Measurements from ENCODE around the gene BTBD19. TPM values are rescaled to one million over a fixed set of nuclear protein-coding genes. Genes with fewer than 3 reads are reported as not detected.
"Not testable (repeated sequence)": the region's sequence is repeated elsewhere in the genome, so short reads cannot be mapped to it uniquely, and the experiment has no call there.

The BTBD19 gene
- total and polyA plus RNA-seq, 2 donors (not counting 1 experiment from before 2014, with no cell fraction given) = 5.0 to 8.7 TPM

DNA sequence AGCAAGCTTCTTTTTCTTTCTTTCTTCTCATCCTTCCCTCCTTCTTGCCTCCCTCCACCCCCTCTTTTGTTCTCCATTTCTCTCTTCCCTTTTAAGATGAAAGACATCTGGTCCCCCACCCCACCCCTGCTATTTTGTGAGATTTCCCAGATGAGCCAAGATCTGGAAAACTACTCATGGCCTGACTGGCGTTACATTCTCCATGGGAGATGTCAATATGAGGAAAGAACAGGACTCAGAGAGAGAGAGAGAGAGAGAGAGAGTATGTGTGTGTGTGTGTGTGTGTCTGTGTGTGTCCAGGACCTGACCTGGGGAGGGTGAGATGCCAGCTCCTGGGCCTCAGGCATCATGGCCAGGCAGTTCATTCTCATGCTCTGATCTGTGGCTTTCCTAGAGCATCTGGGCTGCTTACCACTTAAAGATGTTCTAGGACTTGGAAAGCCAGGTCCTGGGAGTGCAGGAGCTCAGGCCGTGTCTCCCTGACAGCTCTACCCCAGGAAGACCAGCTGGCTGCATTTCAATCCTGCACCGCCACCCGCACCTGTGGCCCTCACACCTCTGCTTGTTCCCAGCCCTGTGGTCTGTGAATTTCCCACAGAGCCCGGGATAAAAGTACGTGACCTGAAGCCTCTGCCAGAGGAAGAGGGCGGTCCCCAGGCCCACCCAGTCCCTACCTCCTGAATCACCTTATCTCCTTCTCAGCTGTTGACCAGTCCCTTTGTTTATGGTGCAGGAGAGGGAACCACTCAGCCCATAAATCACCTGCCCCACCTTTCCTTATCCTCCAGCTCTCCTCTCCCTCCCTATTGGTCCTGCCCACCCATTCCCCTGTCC lies 17.1 kb upstream of the BTBD19 start:
- no peaks in the 10 kb centered on the region for H4K20me1 ChIP-seq (ENCODE audit: control insufficient read depth, extremely low read depth, insufficient read depth, low read length)
- no peaks in the 10 kb centered on the region for H3K9me3 ChIP-seq (ENCODE audit: control insufficient read depth, insufficient read depth, low read depth, low read length)
- H2AFZ ChIP-seq (ENCODE audit: low read length) = no peak overlapping the region
- H3K9ac ChIP-seq (ENCODE audit: insufficient read depth, low read length) = no peak overlapping the region
- no peaks in the 10 kb centered on the region for H3K79me2 ChIP-seq (ENCODE audit: control insufficient read depth, insufficient read depth, low read length)
- no peaks in the 10 kb centered on the region for H3K36me3 ChIP-seq (ENCODE audit: control insufficient read depth, insufficient read depth, low read length)
- no peaks in the 10 kb centered on the region for H3K27me3 ChIP-seq (ENCODE audit: control insufficient read depth, insufficient read depth, low read length)
- DNase-seq (ENCODE audit: low read depth in 2 of 2) = no peak
- no peak for TF ChIP-seq EZH2 (IDR thresholded peaks at IDR 0.05; ENCODE audit: low read length, missing control alignments)
- TF ChIP-seq, protein P1, sequence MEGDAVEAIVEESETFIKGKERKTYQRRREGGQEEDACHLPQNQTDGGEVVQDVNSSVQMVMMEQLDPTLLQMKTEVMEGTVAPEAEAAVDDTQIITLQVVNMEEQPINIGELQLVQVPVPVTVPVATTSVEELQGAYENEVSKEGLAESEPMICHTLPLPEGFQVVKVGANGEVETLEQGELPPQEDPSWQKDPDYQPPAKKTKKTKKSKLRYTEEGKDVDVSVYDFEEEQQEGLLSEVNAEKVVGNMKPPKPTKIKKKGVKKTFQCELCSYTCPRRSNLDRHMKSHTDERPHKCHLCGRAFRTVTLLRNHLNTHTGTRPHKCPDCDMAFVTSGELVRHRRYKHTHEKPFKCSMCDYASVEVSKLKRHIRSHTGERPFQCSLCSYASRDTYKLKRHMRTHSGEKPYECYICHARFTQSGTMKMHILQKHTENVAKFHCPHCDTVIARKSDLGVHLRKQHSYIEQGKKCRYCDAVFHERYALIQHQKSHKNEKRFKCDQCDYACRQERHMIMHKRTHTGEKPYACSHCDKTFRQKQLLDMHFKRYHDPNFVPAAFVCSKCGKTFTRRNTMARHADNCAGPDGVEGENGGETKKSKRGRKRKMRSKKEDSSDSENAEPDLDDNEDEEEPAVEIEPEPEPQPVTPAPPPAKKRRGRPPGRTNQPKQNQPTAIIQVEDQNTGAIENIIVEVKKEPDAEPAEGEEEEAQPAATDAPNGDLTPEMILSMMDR (conservative IDR thresholded peaks at IDR 0.05 in 1 of 2, IDR thresholded peaks at IDR 0.05 in 1 of 2; ENCODE audit: low read depth in 1 of 2, low read length in 2 of 2) = no peak
- no peak overlapping the region for H3K4me2 ChIP-seq (ENCODE audit: extremely low read depth, insufficient read depth, low read length)
- H3K4me1 ChIP-seq (ENCODE audit: control insufficient read depth, extremely low read depth, insufficient read depth, low read length) = no peaks in the 10 kb centered on the region
- no peak overlapping the region for H3K27ac ChIP-seq (ENCODE audit: insufficient read depth, low read length)
- H3K4me3 ChIP-seq (replicated peaks in 1 of 4; ENCODE audit: control extremely low read depth in 1 of 4, insufficient read depth in 1 of 4, low read depth in 3 of 4, low read length in 4 of 4) = no peak overlapping the region

DNA sequence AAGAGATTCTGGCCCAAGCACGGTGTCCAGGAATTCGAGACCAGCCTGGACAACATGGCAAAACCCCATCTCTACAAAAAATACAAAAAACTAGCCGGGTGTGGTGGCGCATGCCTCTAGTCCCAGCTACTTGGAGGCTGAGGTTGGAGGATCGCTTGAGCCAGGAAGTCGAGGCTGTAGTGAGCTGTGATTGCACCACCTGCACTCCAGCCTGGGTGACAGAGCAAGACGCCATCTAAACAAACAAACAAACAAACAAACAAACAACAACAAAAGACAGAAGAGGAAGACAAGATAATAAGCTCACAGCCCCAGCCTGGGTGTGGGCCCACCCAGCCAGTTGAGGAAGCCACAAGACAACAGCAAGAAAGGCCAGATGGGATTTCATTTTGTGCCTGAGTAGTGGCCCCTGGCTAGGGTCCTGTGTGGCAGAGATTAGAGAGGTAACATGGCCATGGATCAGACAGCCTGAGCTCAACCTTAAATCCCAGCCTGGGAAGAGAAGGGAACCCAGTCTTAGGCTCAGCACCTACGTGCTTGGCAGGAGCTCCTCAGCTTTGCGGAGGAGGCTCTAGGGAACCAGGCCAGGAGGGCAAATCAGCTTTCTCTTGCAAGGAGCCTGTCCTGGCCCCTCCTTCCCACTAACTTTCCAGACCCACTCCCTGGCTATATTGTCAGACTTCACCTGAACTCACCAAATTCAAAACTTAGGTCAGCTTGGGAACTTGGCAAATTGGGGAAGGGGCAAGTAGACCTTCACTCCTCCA lies 15.4 kb upstream of the BTBD19 start:
- H3K36me3 ChIP-seq (ENCODE audit: control insufficient read depth, insufficient read depth, low read length) = no peaks in the 10 kb centered on the region
- no peaks in the 10 kb centered on the region for H3K4me1 ChIP-seq (ENCODE audit: control insufficient read depth, extremely low read depth, insufficient read depth, low read length)
- no peak overlapping the region for H3K4me2 ChIP-seq (ENCODE audit: extremely low read depth, insufficient read depth, low read length)
- no peaks in the 10 kb centered on the region for H4K20me1 ChIP-seq (ENCODE audit: control insufficient read depth, extremely low read depth, insufficient read depth, low read length)
- DNase-seq (ENCODE audit: low read depth in 2 of 2) = no peak
- no peaks in the 10 kb centered on the region for H3K9me3 ChIP-seq (ENCODE audit: control insufficient read depth, insufficient read depth, low read depth, low read length)
- H3K9ac ChIP-seq (ENCODE audit: insufficient read depth, low read length) = no peak overlapping the region
- no peaks in the 10 kb centered on the region for H3K79me2 ChIP-seq (ENCODE audit: control insufficient read depth, insufficient read depth, low read length)
- H2AFZ ChIP-seq (ENCODE audit: low read length) = no peak overlapping the region
- TF ChIP-seq, protein P1 (conservative IDR thresholded peaks at IDR 0.05 in 1 of 2, IDR thresholded peaks at IDR 0.05 in 1 of 2; ENCODE audit: low read depth in 1 of 2, low read length in 2 of 2) = no peak
- no peak for TF ChIP-seq EZH2 (IDR thresholded peaks at IDR 0.05; ENCODE audit: low read length, missing control alignments)
- no peaks in the 10 kb centered on the region for H3K27me3 ChIP-seq (ENCODE audit: control insufficient read depth, insufficient read depth, low read length)
- H3K4me3 ChIP-seq (replicated peaks in 1 of 4; ENCODE audit: control extremely low read depth in 1 of 4, insufficient read depth in 1 of 4, low read depth in 3 of 4, low read length in 4 of 4) = no peak overlapping the region
- H3K27ac ChIP-seq (ENCODE audit: insufficient read depth, low read length) = no peak overlapping the region

DNA sequence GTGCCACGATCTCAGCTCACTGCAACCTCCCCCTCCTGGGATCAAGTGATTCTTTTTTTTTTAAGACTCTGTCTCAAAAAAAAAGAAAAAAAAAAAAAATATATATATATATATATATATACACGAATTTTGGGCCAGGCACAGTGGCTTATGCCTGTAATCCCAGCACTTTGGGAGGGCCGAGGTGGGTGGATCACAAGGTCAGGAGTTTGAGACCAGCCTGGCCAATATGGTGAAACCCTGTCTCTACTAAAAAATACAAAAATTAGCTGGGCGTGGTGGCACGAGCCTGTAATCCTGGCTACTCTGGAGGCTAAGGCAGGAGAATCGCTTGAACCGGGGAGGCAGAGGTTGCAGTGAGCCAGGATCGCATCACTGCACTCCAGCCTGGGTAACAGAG lies 10.4 kb upstream of the BTBD19 start:
- peaks cover 11% of the 10 kb centered on the region for H3K4me1 ChIP-seq (ENCODE audit: control insufficient read depth, extremely low read depth, insufficient read depth, low read length)
- H3K79me2 ChIP-seq (ENCODE audit: control insufficient read depth, insufficient read depth, low read length) = peaks cover 24% of the 10 kb centered on the region
- not testable (repeated sequence) for H4K20me1 ChIP-seq (ENCODE audit: control insufficient read depth, extremely low read depth, insufficient read depth, low read length); H3K9ac ChIP-seq (ENCODE audit: insufficient read depth, low read length); DNase-seq (ENCODE audit: low read depth in 2 of 2); H3K36me3 ChIP-seq (ENCODE audit: control insufficient read depth, insufficient read depth, low read length); H3K9me3 ChIP-seq (ENCODE audit: control insufficient read depth, insufficient read depth, low read depth, low read length); H3K4me2 ChIP-seq (ENCODE audit: extremely low read depth, insufficient read depth, low read length); H2AFZ ChIP-seq (ENCODE audit: low read length); H3K27ac ChIP-seq (ENCODE audit: insufficient read depth, low read length); H3K4me3 ChIP-seq (replicated peaks in 1 of 4; ENCODE audit: control extremely low read depth in 1 of 4, insufficient read depth in 1 of 4, low read depth in 3 of 4, low read length in 4 of 4); H3K27me3 ChIP-seq (ENCODE audit: control insufficient read depth, insufficient read depth, low read length)

All from fibroblast of lung (primary cell).